Nephron progenitor cell (in vitro differentiated cells): ENCODE data around the gene TRANK1.

Source experiments
- DNase-seq: peaks from one replicate; pipeline ENCODE4 v3.0.0; 2021
- H3K27ac Mint-ChIP-seq: 2 replicates; pipeline ENCODE4 v1.8.0; 2021; ENCODE audit warnings: mild to moderate bottlenecking, moderate library complexity, mixed read lengths
- H3K27me3 Mint-ChIP-seq: 2 replicates; pipeline ENCODE4 v1.8.0; 2021; ENCODE audit warnings: mild to moderate bottlenecking, low read depth, mixed read lengths; ENCODE audit not compliant: poor library complexity
- H3K36me3 Mint-ChIP-seq: 2 replicates; pipeline ENCODE4 v1.8.0; 2021; ENCODE audit warnings: low read depth, mixed read lengths
- H3K4me1 Mint-ChIP-seq: 2 replicates; pipeline ENCODE4 v1.8.0; 2021; ENCODE audit warnings: mixed read lengths
- H3K4me3 Mint-ChIP-seq: 2 replicates; pipeline ENCODE4 v1.8.0; 2021; ENCODE audit warnings: mild to moderate bottlenecking, moderate library complexity, mixed read lengths
- H3K9me3 Mint-ChIP-seq: 2 replicates; pipeline ENCODE4 v1.8.0; 2021; ENCODE audit warnings: mild to moderate bottlenecking, moderate library complexity, mixed read lengths
- TF ChIP-seq, protein P1 (sequence below): fragments of 200-600 bp; sonication (generic); IDR thresholded peaks from 2 replicates; pipeline ENCODE4 v1.5.0; 2021; ENCODE audit warnings: antibody characterized with exemption

The TRANK1 gene

GRCh38 chr3:36862076-36862755 is 82.6 kb downstream of the TRANK1 start:
- Mint-ChIP-seq H3K36me3 (peaks cover 59% of the 10 kb centered on the region), H3K27me3 (no peaks in the 10 kb centered on the region), H3K27ac (no peak overlapping the region), H3K4me1 (peaks cover 12% of the 10 kb centered on the region), H3K4me3 (no peak overlapping the region), H3K9me3 (no peaks in the 10 kb centered on the region)
- TF ChIP-seq, protein P1, sequence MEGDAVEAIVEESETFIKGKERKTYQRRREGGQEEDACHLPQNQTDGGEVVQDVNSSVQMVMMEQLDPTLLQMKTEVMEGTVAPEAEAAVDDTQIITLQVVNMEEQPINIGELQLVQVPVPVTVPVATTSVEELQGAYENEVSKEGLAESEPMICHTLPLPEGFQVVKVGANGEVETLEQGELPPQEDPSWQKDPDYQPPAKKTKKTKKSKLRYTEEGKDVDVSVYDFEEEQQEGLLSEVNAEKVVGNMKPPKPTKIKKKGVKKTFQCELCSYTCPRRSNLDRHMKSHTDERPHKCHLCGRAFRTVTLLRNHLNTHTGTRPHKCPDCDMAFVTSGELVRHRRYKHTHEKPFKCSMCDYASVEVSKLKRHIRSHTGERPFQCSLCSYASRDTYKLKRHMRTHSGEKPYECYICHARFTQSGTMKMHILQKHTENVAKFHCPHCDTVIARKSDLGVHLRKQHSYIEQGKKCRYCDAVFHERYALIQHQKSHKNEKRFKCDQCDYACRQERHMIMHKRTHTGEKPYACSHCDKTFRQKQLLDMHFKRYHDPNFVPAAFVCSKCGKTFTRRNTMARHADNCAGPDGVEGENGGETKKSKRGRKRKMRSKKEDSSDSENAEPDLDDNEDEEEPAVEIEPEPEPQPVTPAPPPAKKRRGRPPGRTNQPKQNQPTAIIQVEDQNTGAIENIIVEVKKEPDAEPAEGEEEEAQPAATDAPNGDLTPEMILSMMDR, result no peak
- DNase-seq, result no peak

DNA sequence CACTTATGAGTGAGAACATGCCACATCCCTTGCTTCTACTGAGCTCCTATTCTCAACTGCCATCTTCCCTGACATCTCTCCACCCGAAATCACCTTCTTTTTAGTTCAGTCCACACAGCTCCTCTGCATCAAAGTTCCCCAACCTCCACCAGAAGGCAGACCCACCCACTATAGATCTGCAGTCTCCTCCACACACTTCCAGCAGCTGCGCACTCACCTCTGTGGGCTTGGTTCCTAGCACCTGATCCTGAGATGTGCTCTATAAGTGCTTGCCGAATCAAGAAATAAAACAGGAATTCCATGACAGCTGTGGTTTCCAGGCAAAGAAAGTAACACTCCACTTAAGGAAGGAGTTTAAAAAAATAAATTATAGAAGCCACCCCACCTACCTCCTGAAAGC is 85.4 kb downstream of the TRANK1 start:
- TF ChIP-seq, protein P1, result no peak
- Mint-ChIP-seq H3K27me3 (peaks cover 2% of the 10 kb centered on the region), H3K36me3 (peaks cover 84% of the 10 kb centered on the region), H3K4me3 (no peak overlapping the region), H3K4me1 (no peaks in the 10 kb centered on the region), H3K9me3 (no peaks in the 10 kb centered on the region), H3K27ac (no peak overlapping the region)
- no peak for DNase-seq

DNA sequence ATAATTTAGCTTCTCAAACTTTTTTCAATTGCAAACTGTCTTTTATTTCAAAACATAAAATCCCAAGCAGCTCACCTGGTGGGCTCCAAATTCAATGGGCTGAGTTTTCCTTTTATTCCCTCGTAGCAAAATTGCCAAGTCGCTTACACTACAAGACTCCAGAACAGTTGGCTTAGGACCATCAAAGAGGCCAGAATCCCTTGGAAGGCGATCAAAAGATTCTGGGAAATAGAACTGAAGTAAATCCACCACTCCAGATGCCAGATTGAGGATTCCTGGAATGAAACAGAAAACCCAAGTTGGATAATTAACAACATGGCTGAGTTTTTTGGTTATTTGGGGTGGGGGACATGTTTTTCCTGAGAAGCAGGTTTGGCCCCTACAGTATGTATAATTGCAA is 92.8 kb downstream of the TRANK1 start:
- Mint-ChIP-seq H3K36me3 (peaks cover 66% of the 10 kb centered on the region), H3K4me3 (no peak overlapping the region), H3K27ac (no peak overlapping the region), H3K9me3 (no peaks in the 10 kb centered on the region), H3K4me1 (no peaks in the 10 kb centered on the region), H3K27me3 (peaks cover 2% of the 10 kb centered on the region)
- DNase-seq, result no peak
- TF ChIP-seq, protein P1, result no peak

DNA sequence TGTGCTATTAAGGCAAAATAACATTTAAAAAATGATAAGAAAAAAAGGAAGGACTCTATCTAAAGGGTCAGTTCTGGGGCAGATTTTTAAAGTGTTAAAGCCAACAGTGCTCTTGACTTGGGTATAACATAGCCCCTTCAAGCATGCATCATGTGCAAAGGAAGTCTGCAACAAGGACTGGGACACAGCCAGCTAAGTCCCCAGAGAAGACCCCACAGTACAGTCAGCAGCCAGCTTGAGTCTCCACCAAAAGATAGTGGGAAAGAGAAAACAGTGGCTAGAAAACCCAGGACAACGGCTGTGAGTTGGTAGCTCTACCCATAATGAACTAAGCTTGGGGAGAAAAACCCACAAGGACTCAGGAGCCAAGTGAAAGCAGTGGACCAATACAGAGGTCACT is 94.1 kb downstream of the TRANK1 start:
- TF ChIP-seq, protein P1, result no peak
- peaks cover 64% of the 10 kb centered on the region for H3K36me3 Mint-ChIP-seq
- H3K27me3 Mint-ChIP-seq, result no peaks in the 10 kb centered on the region
- no peak overlapping the region for H3K4me3 Mint-ChIP-seq
- H3K9me3 Mint-ChIP-seq, result no peaks in the 10 kb centered on the region
- no peak overlapping the region for H3K27ac Mint-ChIP-seq
- H3K4me1 Mint-ChIP-seq, result no peaks in the 10 kb centered on the region
- DNase-seq, result no peak

DNA sequence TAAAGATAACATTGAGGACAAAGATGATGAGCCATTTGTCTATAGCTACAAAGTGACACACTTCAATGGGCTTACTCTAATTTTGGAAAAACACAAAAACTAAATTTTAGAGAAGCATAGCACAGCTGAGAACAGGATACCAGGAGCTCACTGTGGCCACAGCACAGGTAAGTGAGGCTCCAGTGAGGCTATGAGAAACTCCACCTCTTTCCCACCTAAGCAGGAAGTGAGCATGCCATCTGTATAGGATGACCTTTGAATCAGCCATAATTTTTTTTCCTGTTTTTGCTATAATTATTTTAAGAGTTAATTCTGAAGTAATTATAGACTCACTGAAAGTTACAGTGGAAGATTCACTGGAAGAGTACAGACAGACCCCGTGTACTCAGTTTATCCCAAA is 98.4 kb downstream of the TRANK1 start:
- no peak for DNase-seq
- Mint-ChIP-seq H3K4me1 (no peaks in the 10 kb centered on the region), H3K9me3 (peaks cover 16% of the 10 kb centered on the region), H3K4me3 (no peak overlapping the region), H3K27ac (no peak overlapping the region), H3K36me3 (peaks cover 81% of the 10 kb centered on the region), H3K27me3 (peaks cover 4% of the 10 kb centered on the region)
- TF ChIP-seq, protein P1, result no peak
